Astrocyte (in vitro differentiated cells and primary cell): ENCODE results near the gene RPL34. TPM values are rescaled to one million over a fixed set of nuclear protein-coding genes. Genes with fewer than 3 reads are reported as not detected.

Source experiments
- DNase-seq: peaks from one replicate; pipeline ENCODE4 v3.0.0-alpha.2; 2010; ENCODE audit warnings: low read depth
- FAIRE-seq: peaks from 2 replicates; lab custom pipeline; 2011; peaks lifted over from hg19 to GRCh38; lab: Jason Lieb, UNC
- H2AFZ ChIP-seq: 2 replicates; pipeline ENCODE4 v1.6.0; 2012; ENCODE audit warnings: low read depth, low read length, inconsistent platforms
- H3K27ac ChIP-seq: 2 replicates; pipeline ENCODE4 v1.5.1; 2011; ENCODE audit warnings: low read depth, low read length, inconsistent platforms
- H3K27me3 ChIP-seq: 2 replicates; pipeline ENCODE4 v1.6.0; 2011; ENCODE audit warnings: low read length, inconsistent platforms; ENCODE audit not compliant: insufficient read depth
- H3K36me3 ChIP-seq: 2 replicates; pipeline ENCODE4 v1.5.1; 2011; ENCODE audit warnings: low read length, inconsistent platforms; ENCODE audit not compliant: insufficient read depth
- H3K4me1 ChIP-seq: 2 replicates; pipeline ENCODE4 v1.5.1; 2011; ENCODE audit warnings: low read length, inconsistent platforms; ENCODE audit not compliant: insufficient read depth
- H3K4me2 ChIP-seq: 2 replicates; pipeline ENCODE4 v1.6.0; 2012; ENCODE audit warnings: low read length, inconsistent platforms
- H3K4me3 ChIP-seq: 2 replicates; pipeline ENCODE4 v1.5.1; 2011; ENCODE audit warnings: low read depth, mild to moderate bottlenecking, low read length, inconsistent platforms; ENCODE audit not compliant: insufficient read depth
- H3K79me2 ChIP-seq: 2 replicates; pipeline ENCODE4 v1.6.0; 2012; ENCODE audit warnings: mild to moderate bottlenecking, low read length, inconsistent platforms; ENCODE audit not compliant: insufficient read depth
- H3K9ac ChIP-seq: 2 replicates; pipeline ENCODE4 v1.6.0; 2012; ENCODE audit warnings: mild to moderate bottlenecking, low read length, inconsistent platforms
- H3K9me3 ChIP-seq: 2 replicates; pipeline ENCODE4 v1.5.1; 2012; ENCODE audit warnings: low read depth, mild to moderate bottlenecking, low read length, inconsistent platforms; ENCODE audit not compliant: insufficient read depth
- H4K20me1 ChIP-seq: 2 replicates; pipeline ENCODE4 v1.6.0; 2012; ENCODE audit warnings: low read length, inconsistent platforms; ENCODE audit not compliant: insufficient read depth
- H3K27ac Mint-ChIP-seq: one replicate; pipeline ENCODE4 v1.8.0; 2021; ENCODE audit warnings: mild to moderate bottlenecking, mixed read lengths; ENCODE audit not compliant: unreplicated experiment
- H3K27me3 Mint-ChIP-seq: one replicate; pipeline ENCODE4 v1.8.0; 2021; ENCODE audit warnings: low read depth, mixed read lengths; ENCODE audit not compliant: unreplicated experiment
- H3K36me3 Mint-ChIP-seq: one replicate; pipeline ENCODE4 v1.8.0; 2021; ENCODE audit warnings: low read depth, mixed read lengths; ENCODE audit not compliant: unreplicated experiment
- H3K4me1 Mint-ChIP-seq: one replicate; pipeline ENCODE4 v1.8.0; 2021; ENCODE audit warnings: low read depth, mixed read lengths; ENCODE audit not compliant: unreplicated experiment
- H3K4me3 Mint-ChIP-seq: one replicate; pipeline ENCODE4 v1.8.0; 2021; ENCODE audit warnings: mild to moderate bottlenecking, moderate library complexity, mixed read lengths; ENCODE audit not compliant: unreplicated experiment
- H3K9me3 Mint-ChIP-seq: one replicate; pipeline ENCODE4 v1.8.0; 2021; ENCODE audit warnings: mild to moderate bottlenecking, mixed read lengths; ENCODE audit not compliant: unreplicated experiment
- CTCF ChIP-seq: IDR thresholded peaks from 2 replicates; pipeline ENCODE4 v1.5.1; 2011; ENCODE audit warnings: low read depth, mild to moderate bottlenecking, inconsistent platforms, low read length, moderate library complexity; ENCODE audit not compliant: insufficient read depth
- EZH2 ChIP-seq: IDR thresholded peaks from 2 replicates; pipeline ENCODE4 v1.6.1; 2012; ENCODE audit warnings: mild to moderate bottlenecking, low read length, inconsistent platforms; ENCODE audit not compliant: insufficient read depth
- total RNA-seq: library from RNA; stranded (reverse); gene quantifications from 2 replicates; pipeline ENCODE4 v1.2.1, GENCODE V29; 2021

The RPL34 gene
- total RNA-seq, 1 donor from 2014 or later: 1,087 TPM

- no peak overlapping the region for H3K9ac ChIP-seq
- peaks cover 4% of the 10 kb centered on the region for H3K27me3 ChIP-seq
- H3K27ac ChIP-seq: no peak overlapping the region
- DNase-seq (no peak), FAIRE-seq (no peak)
- Mint-ChIP-seq H3K4me3 (no peak overlapping the region), H3K27ac (no peak overlapping the region), H3K27me3 (peaks cover 2% of the 10 kb centered on the region), H3K4me1 (no peaks in the 10 kb centered on the region), H3K9me3 (no peaks in the 10 kb centered on the region), H3K36me3 (no peaks in the 10 kb centered on the region)
- H3K36me3 ChIP-seq: no peaks in the 10 kb centered on the region
- no peaks in the 10 kb centered on the region for H3K9me3 ChIP-seq
- no peak overlapping the region for H3K4me2 ChIP-seq
- no peak overlapping the region for H2AFZ ChIP-seq
- H4K20me1 ChIP-seq: no peaks in the 10 kb centered on the region
- H3K4me1 ChIP-seq: peaks cover 3% of the 10 kb centered on the region
- no peak overlapping the region for H3K4me3 ChIP-seq
- H3K79me2 ChIP-seq: no peaks in the 10 kb centered on the region
- TF ChIP-seq CTCF (no peak), EZH2 (no peak)
Observed at GRCh38 chr4:108574402-108574801, 46.0 kb upstream of the RPL34 start.

- Histone ChIP-seq H3K79me2 (no peaks in the 10 kb centered on the region), H4K20me1 (no peaks in the 10 kb centered on the region), H3K9me3 (no peaks in the 10 kb centered on the region), H3K4me3 (no peak overlapping the region), H3K9ac (no peak overlapping the region), H3K4me2 (no peak overlapping the region), H2AFZ (no peak overlapping the region), H3K4me1 (no peaks in the 10 kb centered on the region), H3K27me3 (no peaks in the 10 kb centered on the region), H3K27ac (no peak overlapping the region), H3K36me3 (no peaks in the 10 kb centered on the region)
- Mint-ChIP-seq H3K27me3 (no peaks in the 10 kb centered on the region), H3K9me3 (peaks cover 1% of the 10 kb centered on the region), H3K27ac (no peak overlapping the region), H3K4me1 (no peaks in the 10 kb centered on the region), H3K4me3 (no peak overlapping the region), H3K36me3 (no peaks in the 10 kb centered on the region)
- DNase-seq (no peak), FAIRE-seq (no peak)
- TF ChIP-seq EZH2: no peak
- TF ChIP-seq CTCF: no peak
Observed at GRCh38 chr4:108581083-108581482, 39.3 kb upstream of the RPL34 start.

GRCh38 chr4:108586778-108587177 is 33.6 kb upstream of the RPL34 start:
- Histone ChIP-seq H3K4me2 (no peak overlapping the region), H3K27ac (no peak overlapping the region), H3K9me3 (no peaks in the 10 kb centered on the region), H3K9ac (no peak overlapping the region), H4K20me1 (no peaks in the 10 kb centered on the region), H2AFZ (no peak overlapping the region), H3K27me3 (no peaks in the 10 kb centered on the region), H3K4me3 (no peak overlapping the region), H3K4me1 (no peaks in the 10 kb centered on the region), H3K79me2 (no peaks in the 10 kb centered on the region), H3K36me3 (no peaks in the 10 kb centered on the region)
- Mint-ChIP-seq H3K27ac (no peak overlapping the region), H3K4me1 (peaks cover 11% of the 10 kb centered on the region), H3K9me3 (peaks cover 1% of the 10 kb centered on the region), H3K27me3 (no peaks in the 10 kb centered on the region), H3K36me3 (no peaks in the 10 kb centered on the region), H3K4me3 (no peak overlapping the region)
- FAIRE-seq (no peak), DNase-seq (no peak)
- TF ChIP-seq CTCF (no peak), EZH2 (no peak)
